Muscle of leg (tissue), 16 donors: ENCODE results near the gene KPTN. TPM values are rescaled to one million over a fixed set of nuclear protein-coding genes. Genes with fewer than 3 reads are reported as not detected.

Experiments used
- DNase-seq: peaks from one replicate; pipeline ENCODE4 v3.0.0; 2013
- H3K27ac ChIP-seq: one replicate; pipeline ENCODE4 v1.5.1; 2013; ENCODE audit warnings: mild to moderate bottlenecking, low read length, control low read depth
- H3K27me3 ChIP-seq: one replicate; pipeline ENCODE4 v1.6.1; 2013; ENCODE audit warnings: low read length; ENCODE audit not compliant: control insufficient read depth, insufficient read depth
- H3K36me3 ChIP-seq: one replicate; pipeline ENCODE4 v1.6.1; 2013; ENCODE audit warnings: low read length; ENCODE audit not compliant: control insufficient read depth, insufficient read depth
- H3K4me1 ChIP-seq: one replicate; pipeline ENCODE4 v1.6.1; 2013; ENCODE audit warnings: low read length; ENCODE audit not compliant: control insufficient read depth, insufficient read depth
- H3K4me3 ChIP-seq: one replicate; pipeline ENCODE4 v1.5.1; 2013; ENCODE audit warnings: low read length, control low read depth
- H3K9me3 ChIP-seq: replicated peaks from 2 replicates; pipeline ENCODE4 v1.6.1; 2013; ENCODE audit warnings: low read depth, low read length; ENCODE audit not compliant: control insufficient read depth
- WGBS: methylation state at CpG from one replicate; pipeline ENCODE4 v1.1.5; 2013; ENCODE audit warnings: missing lambda C conversion rate; ENCODE audit not compliant: insufficient coverage; 5-methylcytosine and 5-hydroxymethylcytosine counted together
- long read RNA-seq, 11 donors: transcript quantifications; one replicate each; lab custom pipeline, GENCODE V29; 2026
- polyA plus RNA-seq, 8 donors: library from polyadenylated mRNA; unstranded; fragments of 120-200 nt; gene quantifications; one replicate each; pipeline versions ENCODE4 v1.2.1 to v1.2.3, GENCODE V29; 2013; ENCODE audit warnings: inconsistent platforms in 1 of 8, low replicate concordance in 1 of 8; ENCODE audit not compliant: insufficient read length in 8 of 8, insufficient read depth in 1 of 8
- total RNA-seq: library from RNA; stranded (reverse); fragments of 120-200 nt; gene quantifications from one replicate; pipeline ENCODE4 v1.2.4, GENCODE V29; 2013

The KPTN gene
- total RNA-seq, result 5.4 TPM
- polyA plus RNA-seq, result 10 to 100 TPM in 2 of 8 donors, 1 to 10 TPM in 6; 7.8 to 12.0 (median 8.9) TPM
- long read RNA-seq, donor 1, partial matches to known transcripts, result 0 of 1 reads
- long read RNA-seq, donor 1, other reads (novel, unspliced or antisense), result 0 of 1 reads
- long read RNA-seq, donor 2, result 0 reads
- long read RNA-seq, donor 3, transcript KPTN-201 (12 exons, 1,691 nt), result major isoform, 6 of 6 reads
- long read RNA-seq, donor 3, partial matches to known transcripts, result 0 of 6 reads
- long read RNA-seq, donor 3, other reads (novel, unspliced or antisense), result 0 of 6 reads
- long read RNA-seq, donor 4, partial matches to known transcripts, result 0 of 1 reads
- long read RNA-seq, donor 4, other reads (novel, unspliced or antisense), result 0 of 1 reads
- long read RNA-seq, donor 5, transcript KPTN-201 (12 exons, 1,691 nt), result major isoform, 6 of 13 reads
- long read RNA-seq, donor 5, partial matches to known transcripts, result 7 of 13 reads
- long read RNA-seq, donor 5, other reads (novel, unspliced or antisense), result 0 of 13 reads
- long read RNA-seq, donor 6, partial matches to known transcripts, result 0 of 3 reads
- long read RNA-seq, donor 6, other reads (novel, unspliced or antisense), result 0 of 3 reads
- long read RNA-seq, donor 7, partial matches to known transcripts, result 0 of 1 reads
- long read RNA-seq, donor 7, other reads (novel, unspliced or antisense), result 0 of 1 reads
- long read RNA-seq, donor 8, partial matches to known transcripts, result 0 of 3 reads
- long read RNA-seq, donor 8, other reads (novel, unspliced or antisense), result 0 of 3 reads
- long read RNA-seq, donor 9, partial matches to known transcripts, result 0 of 1 reads
- long read RNA-seq, donor 9, other reads (novel, unspliced or antisense), result 0 of 1 reads
- long read RNA-seq, donor 10, partial matches to known transcripts, result 0 of 3 reads
- long read RNA-seq, donor 10, other reads (novel, unspliced or antisense), result 0 of 3 reads
- long read RNA-seq, donor 11, result 0 reads

DNA sequence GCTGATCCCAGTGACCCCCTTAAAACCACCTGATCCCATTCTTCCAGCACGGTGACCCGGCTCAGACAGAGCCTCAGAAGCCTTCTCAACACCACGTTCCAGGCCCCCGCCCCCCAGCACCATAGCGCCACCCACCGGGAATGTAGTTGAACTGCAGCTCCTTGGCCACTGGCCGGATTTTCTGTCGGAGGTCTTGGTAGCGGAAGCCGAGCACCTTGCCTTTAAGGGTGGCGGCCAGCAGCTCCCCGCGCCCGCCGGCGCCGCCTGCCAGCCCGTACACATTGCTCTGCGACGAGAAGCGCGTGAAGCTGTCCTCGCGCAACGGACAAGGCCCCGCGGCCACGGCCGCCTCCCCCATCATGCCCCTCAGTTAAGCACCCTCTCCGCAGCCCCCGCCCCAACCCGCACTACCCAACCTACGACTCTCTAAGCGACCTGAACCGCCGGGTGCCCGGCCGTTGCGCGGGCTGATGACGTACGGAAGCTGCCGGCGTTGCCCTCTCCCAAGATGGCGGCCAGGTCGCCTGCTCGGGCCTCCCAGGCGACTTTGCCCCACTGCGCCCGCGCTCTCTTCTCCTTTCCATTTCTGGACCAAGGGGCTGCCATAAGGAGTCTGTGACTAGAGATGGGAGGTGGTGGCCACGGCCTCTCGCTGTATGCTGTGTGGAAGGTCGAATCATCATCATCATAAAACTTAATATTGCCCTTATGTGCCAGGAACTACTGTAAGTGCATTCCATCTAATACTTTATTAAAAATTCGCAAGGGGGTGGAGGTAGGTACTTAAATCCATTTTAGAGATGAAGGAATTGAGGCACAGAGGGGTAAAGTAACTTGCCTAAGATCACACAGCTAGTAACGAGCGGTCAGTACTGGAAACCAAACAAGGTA lies at the start of gene KPTN:
TSS of gene KPTN (minus strand) at position 420 of the 891 bp plus-strand sequence. CDS start at position 361, 59 bp downstream.
- Histone ChIP-seq H3K27me3 (no peaks in the 10 kb centered on the region), H3K9me3 (no peaks in the 10 kb centered on the region), H3K4me1 (peaks cover 43% of the 10 kb centered on the region), H3K27ac (peak within 1 kb of the TSS; percentile 92), H3K4me3 (peak within 1 kb of the TSS; percentile 72), H3K36me3 (peaks cover 23% of the 10 kb centered on the region)
- WGBS, result 1% methylated on average over 46 of the region's 57 CpGs
- peak; percentile 94 for DNase-seq

- Histone ChIP-seq H3K9me3 (no peaks in the 10 kb centered on the region), H3K4me3 (no peak overlapping the region), H3K27ac (no peak overlapping the region), H3K4me1 (peaks cover 6% of the 10 kb centered on the region), H3K27me3 (no peaks in the 10 kb centered on the region), H3K36me3 (no peaks in the 10 kb centered on the region)
- DNase-seq, result no peak
- WGBS, result 41% methylated on average over 7 of the region's 14 CpGs
Measured at GRCh38 chr19:47531640-47532387, 47.8 kb upstream of the KPTN start.

- peaks cover 6% of the 10 kb centered on the region for H3K4me1 ChIP-seq
- no peaks in the 10 kb centered on the region for H3K27me3 ChIP-seq
- 69% methylated on average over 12 of the region's 16 CpGs for WGBS
- H3K27ac ChIP-seq, result no peak overlapping the region
- DNase-seq, result no peak
- no peaks in the 10 kb centered on the region for H3K9me3 ChIP-seq
- H3K36me3 ChIP-seq, result no peaks in the 10 kb centered on the region
- H3K4me3 ChIP-seq, result no peak overlapping the region
Measured at GRCh38 chr19:47529018-47529742, 45.2 kb upstream of the KPTN start.

GRCh38 chr19:47526798-47527197 lies 42.8 kb upstream of the KPTN start:
- Histone ChIP-seq H3K36me3 (no peaks in the 10 kb centered on the region), H3K9me3 (no peaks in the 10 kb centered on the region), H3K4me3 (no peak overlapping the region), H3K4me1 (peaks cover 2% of the 10 kb centered on the region), H3K27me3 (peaks cover 3% of the 10 kb centered on the region), H3K27ac (no peak overlapping the region)
- DNase-seq, result no peak
- no CpG with 5 or more reads among the region's 3 CpGs for WGBS

GRCh38 chr19:47523473-47523872 lies 39.5 kb upstream of the KPTN start:
- Histone ChIP-seq H3K9me3 (no peaks in the 10 kb centered on the region), H3K27ac (no peak overlapping the region), H3K4me1 (no peaks in the 10 kb centered on the region), H3K27me3 (peaks cover 16% of the 10 kb centered on the region), H3K4me3 (no peak overlapping the region), H3K36me3 (no peaks in the 10 kb centered on the region)
- DNase-seq, result no peak
- 16% methylated on average over 2 of the region's 7 CpGs for WGBS

DNA sequence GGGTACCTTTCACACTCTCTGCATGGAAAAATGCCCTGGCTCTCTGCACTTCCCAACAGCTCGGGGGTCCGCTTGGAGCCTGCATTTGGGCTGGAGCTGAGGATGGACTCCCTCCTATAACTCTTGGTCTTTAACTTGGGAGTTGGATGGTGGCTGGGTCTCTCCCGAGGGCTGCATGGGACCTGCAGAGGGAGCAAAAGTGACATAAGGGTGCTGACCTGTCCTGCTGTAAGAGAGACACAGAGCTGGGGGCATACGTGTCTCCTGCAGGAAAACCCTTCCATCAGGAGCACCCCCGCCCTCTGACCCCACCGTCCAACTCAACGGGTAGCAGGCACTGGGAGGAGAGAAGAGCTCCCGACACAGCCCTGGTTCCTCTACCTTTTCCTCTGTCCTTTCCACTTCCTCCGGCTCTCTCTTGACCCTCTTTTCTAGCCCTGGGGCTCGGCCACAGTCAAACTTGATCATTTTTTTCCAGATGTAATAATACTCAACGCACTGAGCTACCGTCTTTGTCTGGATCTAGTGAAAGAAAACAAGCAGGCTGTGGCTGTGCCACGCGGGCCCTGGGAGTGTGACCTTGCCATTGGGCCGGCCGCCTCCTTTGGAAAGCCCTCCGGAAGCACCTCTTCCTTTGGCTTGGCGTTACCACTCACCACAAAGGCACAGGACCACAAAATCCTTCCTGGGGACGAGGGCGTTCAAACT lies 37.6 kb upstream of the KPTN start:
- Histone ChIP-seq H3K27ac (no peak overlapping the region), H3K36me3 (no peaks in the 10 kb centered on the region), H3K4me3 (no peak overlapping the region), H3K4me1 (no peaks in the 10 kb centered on the region), H3K9me3 (no peaks in the 10 kb centered on the region), H3K27me3 (peaks cover 16% of the 10 kb centered on the region)
- no peak for DNase-seq
- WGBS, result 57% methylated on average over 12 of the region's 20 CpGs

- Histone ChIP-seq H3K9me3 (no peaks in the 10 kb centered on the region), H3K27me3 (peaks cover 16% of the 10 kb centered on the region), H3K4me1 (peaks cover 3% of the 10 kb centered on the region), H3K27ac (no peak overlapping the region), H3K4me3 (no peak overlapping the region), H3K36me3 (no peaks in the 10 kb centered on the region)
- DNase-seq, result no peak
- WGBS, result 43% methylated on average over 4 of the region's 6 CpGs
Measured at GRCh38 chr19:47520839-47521238, 36.8 kb upstream of the KPTN start.

- no peaks in the 10 kb centered on the region for H3K9me3 ChIP-seq
- 61% methylated on average over 6 of the region's 10 CpGs for WGBS
Measured at GRCh38 chr19:47520343-47520806, 36.4 kb upstream of the KPTN start.

More at GRCh38 chr19:47520343-47520806, 36.4 kb upstream of the KPTN start:
- DNase-seq, result no peak
- H3K27me3 ChIP-seq, result peaks cover 16% of the 10 kb centered on the region
- no peaks in the 10 kb centered on the region for H3K36me3 ChIP-seq
- H3K27ac ChIP-seq, result no peak overlapping the region
- H3K4me1 ChIP-seq, result peaks cover 7% of the 10 kb centered on the region
- no peak overlapping the region for H3K4me3 ChIP-seq
